Kidney (tissue), 14 donors: Measurements from ENCODE around the gene FBXW4. TPM values are rescaled to one million over a fixed set of nuclear protein-coding genes. Genes with fewer than 3 reads are reported as not detected.

Experiments used
- DNase-seq, 5 donors: peaks; one replicate each; pipeline ENCODE4 v3.0.0-alpha.2; 2013 to 2020
- FAIRE-seq: peaks from 2 replicates; lab custom pipeline; 2012; peaks lifted over from hg19 to GRCh38; lab: Jason Lieb, UNC
- H3K27ac ChIP-seq, 2 donors: one replicate each; pipeline ENCODE4 v1.7.0; 2013; ENCODE audit warnings: low read depth in 2 of 2, low read length in 2 of 2, inconsistent platforms in 1 of 2
- H3K27me3 ChIP-seq: one replicate; pipeline ENCODE4 v1.7.1; 2013; ENCODE audit warnings: low read length, inconsistent platforms; ENCODE audit not compliant: control insufficient read depth, insufficient read depth
- H3K36me3 ChIP-seq, 3 donors: one replicate each; pipeline versions ENCODE4 v1.7.0 to v1.7.1; 2013; ENCODE audit warnings: low read length in 3 of 3, control low read depth in 1 of 3, inconsistent platforms in 1 of 3; ENCODE audit not compliant: insufficient read depth in 3 of 3, control insufficient read depth in 2 of 3
- H3K4me1 ChIP-seq, 3 donors: one replicate each; pipeline versions ENCODE4 v1.7.0 to v1.7.1; 2013; ENCODE audit warnings: low read length in 3 of 3, inconsistent platforms in 1 of 3, low read depth in 1 of 3; ENCODE audit not compliant: control insufficient read depth in 2 of 3, insufficient read depth in 2 of 3
- H3K4me3 ChIP-seq, 3 donors: one replicate each; pipeline versions ENCODE4 v1.7.0 to v1.8.1; 2013; ENCODE audit warnings: low read length in 3 of 3, control low read depth in 1 of 3, inconsistent platforms in 1 of 3
- H3K9ac ChIP-seq, 3 donors: one replicate each; pipeline versions ENCODE4 v1.7.0 to v1.7.1; 2013; ENCODE audit warnings: low read length in 3 of 3, control low read depth in 1 of 3, inconsistent platforms in 1 of 3
- H3K9me3 ChIP-seq, 3 donors: one replicate each; pipeline versions ENCODE4 v1.7.0 to v1.7.1; 2013; ENCODE audit warnings: low read length in 3 of 3, control low read depth in 1 of 3, inconsistent platforms in 1 of 3; ENCODE audit not compliant: control insufficient read depth in 2 of 3, insufficient read depth in 1 of 3
- intact Hi-C: fragments of 100-400 bp; cut with DNase I; formaldehyde crosslinking; loops from one replicate; pipeline ENCODE4 v1.11.1; 2022
- polyA plus RNA-seq: library from polyadenylated mRNA; stranded (reverse); fragments of 350-450 nt; fragmentation: Illumina TruSeq; extraction: RNeasy Lipid Tissue Mini Kit (QIAGEN cat#74804); gene quantifications from one replicate; pipeline ENCODE4 v1.2.3, GENCODE V29; 2014; ENCODE audit warnings: low read depth, low replicate concordance; ENCODE audit not compliant: insufficient read depth
- total RNA-seq: library from RNA; stranded (reverse); fragmentation: NEBNext Ultra II Directional; extraction: Animal tissue kit (Norgen Biotek cat#: 25700); gene quantifications from one replicate; pipeline ENCODE4 v1.2.1, GENCODE V29; 2021
- TF ChIP-seq, protein P1 (sequence below): IDR thresholded peaks from 3 replicates; pipeline ENCODE4 v1.5.1; 2012; ENCODE audit warnings: mild to moderate bottlenecking, moderate library complexity, borderline replicate concordance; ENCODE audit not compliant: insufficient read depth; ENCODE audit errors: extremely low read depth
- donor health status: control.
- donor health status: control.
- donor health status: control.
- donor health status: control.
- donor health status: control.
- donor health status: DM: yes; HTN: yes; CAD: no.
- donor health status: Normal renal cell carcinoma (clear cell type).

FBXW4 gene
- total and polyA plus RNA-seq, 2 donors from 2014 or later, result 47.6 to 80.1 TPM

DNA sequence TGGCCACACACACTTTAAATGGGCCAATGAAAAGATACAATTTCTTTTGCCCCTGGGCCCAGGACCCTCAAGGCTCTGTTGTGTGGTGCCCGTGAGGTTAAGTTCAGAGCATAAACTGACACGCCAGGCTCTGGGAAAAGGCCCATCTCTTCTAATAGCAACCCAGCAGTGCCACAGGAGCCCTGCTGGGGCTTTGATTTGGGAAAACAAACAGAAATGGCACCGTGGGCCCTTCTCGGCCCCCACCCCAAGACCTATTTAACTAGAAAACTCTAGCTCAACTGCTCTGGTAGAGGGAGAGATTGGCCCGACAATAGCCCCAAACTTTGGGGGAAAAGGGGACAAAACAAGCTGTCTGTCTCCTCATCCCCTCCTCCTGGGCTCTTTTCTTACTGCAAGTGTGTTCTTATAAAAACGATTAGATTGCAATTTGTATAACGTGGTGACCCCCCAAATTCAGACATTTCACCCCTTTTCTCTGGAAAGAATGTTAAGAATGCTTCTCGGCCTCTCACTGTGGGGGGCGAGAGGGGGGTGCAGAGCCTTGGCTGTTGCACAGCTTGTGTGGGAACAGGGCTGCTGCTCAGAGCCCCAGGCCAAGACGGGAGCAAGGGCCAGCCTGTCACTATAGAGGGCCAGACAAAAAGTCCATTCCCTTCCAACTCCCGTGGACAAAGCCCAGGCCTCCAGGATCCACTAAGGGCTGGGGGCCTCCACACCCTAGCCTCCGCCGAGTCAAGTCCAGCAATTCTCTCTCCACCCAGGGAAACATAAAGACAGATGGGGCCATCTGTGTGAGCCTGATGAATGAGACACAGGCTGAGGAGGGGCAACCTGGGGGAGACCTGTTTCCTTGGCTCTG lies 80.1 kb downstream of the FBXW4 start:
- H3K9me3 ChIP-seq, result no peaks in the 10 kb centered on the region
- no peaks in the 10 kb centered on the region for H3K4me1 ChIP-seq
- FAIRE-seq (no peak), DNase-seq (peak in 2 of 5 donors; percentile 18 to 41)
- H3K4me3 ChIP-seq, result no peak overlapping the region
- intact Hi-C loops, result no loop called here
- TF ChIP-seq, protein P1, sequence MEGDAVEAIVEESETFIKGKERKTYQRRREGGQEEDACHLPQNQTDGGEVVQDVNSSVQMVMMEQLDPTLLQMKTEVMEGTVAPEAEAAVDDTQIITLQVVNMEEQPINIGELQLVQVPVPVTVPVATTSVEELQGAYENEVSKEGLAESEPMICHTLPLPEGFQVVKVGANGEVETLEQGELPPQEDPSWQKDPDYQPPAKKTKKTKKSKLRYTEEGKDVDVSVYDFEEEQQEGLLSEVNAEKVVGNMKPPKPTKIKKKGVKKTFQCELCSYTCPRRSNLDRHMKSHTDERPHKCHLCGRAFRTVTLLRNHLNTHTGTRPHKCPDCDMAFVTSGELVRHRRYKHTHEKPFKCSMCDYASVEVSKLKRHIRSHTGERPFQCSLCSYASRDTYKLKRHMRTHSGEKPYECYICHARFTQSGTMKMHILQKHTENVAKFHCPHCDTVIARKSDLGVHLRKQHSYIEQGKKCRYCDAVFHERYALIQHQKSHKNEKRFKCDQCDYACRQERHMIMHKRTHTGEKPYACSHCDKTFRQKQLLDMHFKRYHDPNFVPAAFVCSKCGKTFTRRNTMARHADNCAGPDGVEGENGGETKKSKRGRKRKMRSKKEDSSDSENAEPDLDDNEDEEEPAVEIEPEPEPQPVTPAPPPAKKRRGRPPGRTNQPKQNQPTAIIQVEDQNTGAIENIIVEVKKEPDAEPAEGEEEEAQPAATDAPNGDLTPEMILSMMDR, result no peak
- H3K9ac ChIP-seq, result no peak overlapping the region
- no peaks in the 10 kb centered on the region for H3K27me3 ChIP-seq
- H3K27ac ChIP-seq, result no peak overlapping the region
- peaks cover 0 to 25% (median 14%) of the 10 kb centered on the region in 3 donors for H3K36me3 ChIP-seq

DNA sequence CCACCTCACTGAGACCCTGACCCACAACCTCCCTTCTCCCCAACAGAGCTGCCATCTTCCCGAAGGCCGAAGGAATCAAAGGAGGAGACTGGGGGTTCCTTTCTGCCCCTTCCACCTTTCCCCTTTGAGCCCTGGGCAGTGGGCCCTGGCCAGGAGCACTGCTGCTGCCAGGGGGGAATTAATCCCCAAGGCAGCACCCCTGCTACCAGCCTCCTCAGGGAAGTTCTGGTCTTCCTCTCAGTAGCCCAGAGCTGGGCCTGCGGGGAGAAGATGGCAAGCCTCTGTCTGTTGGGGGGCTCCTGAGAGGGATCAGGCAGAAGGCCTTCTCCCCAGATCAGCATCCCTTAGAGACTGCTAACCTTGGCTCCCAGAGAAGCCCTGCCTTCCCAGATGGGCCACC lies 81.3 kb downstream of the FBXW4 start:
- no peak for DNase-seq
- peaks cover 0 to 37% (median 20%) of the 10 kb centered on the region in 3 donors for H3K36me3 ChIP-seq
- H3K9me3 ChIP-seq, result no peaks in the 10 kb centered on the region
- intact Hi-C loops, result no loop called here
- H3K27me3 ChIP-seq, result no peaks in the 10 kb centered on the region
- FAIRE-seq, result no peak
- TF ChIP-seq, protein P1, result no peak
- H3K4me3 ChIP-seq, result no peak overlapping the region
- no peak overlapping the region for H3K27ac ChIP-seq
- no peak overlapping the region for H3K9ac ChIP-seq
- H3K4me1 ChIP-seq, result peaks cover 0 to 3% (median 0%) of the 10 kb centered on the region in 3 donors

DNA sequence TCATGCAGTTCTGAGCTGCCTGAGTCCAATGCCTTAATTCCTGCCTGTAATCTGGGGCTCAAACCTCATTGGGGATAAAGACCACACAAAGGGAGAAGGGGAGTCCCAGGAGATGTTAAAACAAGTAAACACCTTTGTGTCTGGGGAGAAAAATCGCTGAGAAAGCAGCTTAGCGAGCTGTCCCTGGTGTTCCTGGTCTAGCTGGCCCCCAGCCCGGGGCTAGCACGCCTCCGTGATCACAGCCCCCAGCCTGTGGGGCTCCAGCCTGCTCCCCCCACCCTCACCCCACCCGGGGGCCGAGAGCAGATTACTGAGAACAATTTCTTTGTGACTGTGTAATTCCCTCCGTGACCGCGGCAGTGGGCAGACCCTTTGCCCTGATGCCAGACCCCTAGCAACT lies 82.1 kb downstream of the FBXW4 start:
- H3K36me3 ChIP-seq, result peaks cover 0 to 40% (median 25%) of the 10 kb centered on the region in 3 donors
- H3K27ac ChIP-seq, result no peak overlapping the region
- no peak overlapping the region for H3K9ac ChIP-seq
- intact Hi-C loops, result no loop called here
- peak in 1 of 5 donors; percentile 56 for DNase-seq
- H3K4me3 ChIP-seq, result no peak overlapping the region
- TF ChIP-seq, protein P1, result no peak
- no peaks in the 10 kb centered on the region for H3K27me3 ChIP-seq
- H3K9me3 ChIP-seq, result no peaks in the 10 kb centered on the region
- FAIRE-seq, result no peak
- H3K4me1 ChIP-seq, result peaks cover 0 to 3% (median 0%) of the 10 kb centered on the region in 3 donors
